Germinal center (tissue), 1 donor: ENCODE results near the gene LAMB4.
"Not testable (repeated sequence)": the region's sequence is repeated elsewhere in the genome, so short reads cannot be mapped to it uniquely, and the experiment has no call there.

Source experiments
- DNase-seq: peaks from one replicate; pipeline ENCODE4 v3.0.0; 2012; ENCODE audit warnings: mixed read lengths, low spot score

Gene LAMB4

DNA sequence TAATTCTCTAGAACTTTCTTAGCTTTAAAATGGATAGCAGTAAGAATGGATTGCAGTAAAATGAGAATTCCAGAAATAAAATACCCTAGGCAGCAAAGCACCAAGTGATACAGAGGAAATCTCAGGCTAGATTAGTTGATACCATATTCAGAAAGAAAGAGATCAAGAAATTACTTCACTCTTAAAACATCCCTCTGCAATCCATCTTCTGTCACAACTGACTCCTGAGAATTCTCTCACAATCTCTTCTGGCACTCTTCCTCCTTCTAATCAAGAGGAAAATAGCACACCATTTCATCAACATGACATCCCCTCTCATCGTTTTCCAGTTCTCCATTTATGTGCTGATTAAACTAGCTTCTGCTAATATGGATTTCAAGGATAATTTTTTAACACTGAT is 85.0 kb downstream of the LAMB4 start:
- DNase-seq, result no peak

DNA sequence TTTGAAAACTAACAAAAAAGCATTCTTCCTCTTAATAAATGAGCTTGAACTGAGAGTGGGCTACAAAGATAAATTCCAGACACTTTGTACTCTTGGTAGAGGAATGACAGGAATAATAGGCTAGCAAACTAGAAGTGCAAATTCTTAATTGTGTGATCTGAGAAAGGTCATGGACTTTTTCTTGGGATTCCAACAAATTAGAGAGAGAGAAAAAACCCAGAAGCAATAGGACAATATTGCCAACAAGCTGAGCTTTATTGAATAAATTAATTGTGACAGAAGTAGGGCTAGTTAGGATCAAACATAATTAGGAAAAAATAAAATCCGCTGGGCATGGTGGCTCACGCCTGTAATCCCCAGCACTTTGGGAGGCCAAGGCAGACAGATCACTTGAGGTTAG is 85.8 kb downstream of the LAMB4 start:
- DNase-seq, result no peak

DNA sequence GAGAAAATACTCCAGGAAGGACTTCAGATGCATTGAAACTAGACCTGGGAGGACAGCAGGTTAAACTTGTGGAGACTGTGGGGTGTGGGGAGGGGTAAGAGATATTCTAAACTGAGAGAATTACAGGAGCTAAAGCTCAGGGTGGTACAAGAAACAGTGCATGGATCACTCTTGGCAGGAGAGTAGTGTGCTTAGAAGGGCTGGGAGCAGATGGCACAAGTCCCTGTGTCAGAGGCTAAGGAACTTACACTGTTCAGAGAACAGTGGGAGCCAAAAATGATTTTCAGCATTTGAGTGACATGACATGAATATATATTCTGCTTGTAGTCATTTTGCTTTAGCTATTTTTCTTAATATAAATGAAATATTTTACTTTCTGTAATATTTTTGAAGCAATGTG is 91.2 kb downstream of the LAMB4 start:
- no peak for DNase-seq

DNA sequence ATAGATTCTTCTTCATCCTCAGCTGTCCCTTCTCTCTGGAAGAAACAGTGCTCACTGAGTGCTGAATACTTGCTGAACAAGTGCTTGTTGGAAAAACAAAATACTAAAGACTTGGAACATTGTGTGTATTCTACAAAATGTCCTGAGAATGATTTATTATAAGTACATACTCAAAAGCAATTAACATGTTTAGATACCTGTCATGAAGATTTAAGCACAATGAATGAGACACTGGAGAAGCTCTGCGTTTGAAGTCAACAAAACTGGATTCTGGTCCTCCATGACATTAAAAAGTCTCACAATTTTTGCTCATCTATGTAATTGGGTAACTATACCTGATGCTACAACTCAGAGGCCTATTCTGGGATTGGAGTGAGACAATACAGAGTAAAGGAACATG is 92.4 kb downstream of the LAMB4 start:
- no peak for DNase-seq

DNA sequence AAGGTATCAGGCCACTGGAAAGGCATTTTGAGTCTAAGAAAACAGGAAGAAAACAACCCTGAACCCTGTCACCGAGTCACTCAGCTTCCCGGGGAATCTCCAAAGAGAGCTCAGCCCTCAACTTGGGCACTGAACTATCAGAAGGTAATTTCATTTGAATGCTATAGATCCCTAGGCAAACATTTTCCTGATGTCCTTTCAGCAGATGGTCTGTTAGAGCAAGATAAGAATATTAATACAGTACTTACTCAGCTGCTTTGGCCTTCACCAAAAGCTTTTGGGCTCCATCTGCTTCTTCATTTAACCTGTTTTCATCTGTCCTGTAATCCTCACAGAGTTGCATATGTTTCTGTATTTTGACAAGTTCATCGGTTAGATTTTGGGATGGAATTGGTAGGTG is 93.0 kb downstream of the LAMB4 start:
- no peak for DNase-seq

DNA sequence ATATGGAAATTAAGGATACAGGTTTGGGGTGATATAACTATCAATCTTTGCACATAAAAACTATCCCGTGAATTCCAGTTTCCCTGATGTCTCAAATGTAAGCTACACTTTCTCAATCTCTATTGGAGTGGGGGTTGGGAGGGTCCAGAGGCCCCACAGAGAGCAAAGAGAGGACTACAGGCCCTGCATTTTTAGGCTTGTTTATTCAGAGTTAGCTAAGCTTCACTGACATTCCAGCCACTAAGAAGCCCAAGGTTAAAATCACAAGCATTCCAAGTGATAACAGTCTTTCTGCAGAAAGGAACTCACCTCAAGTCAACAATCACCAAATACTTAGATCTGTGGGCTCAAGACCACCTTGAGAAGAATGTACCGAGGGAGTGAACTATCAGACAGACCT is 95.6 kb downstream of the LAMB4 start:
- DNase-seq, result no peak

DNA sequence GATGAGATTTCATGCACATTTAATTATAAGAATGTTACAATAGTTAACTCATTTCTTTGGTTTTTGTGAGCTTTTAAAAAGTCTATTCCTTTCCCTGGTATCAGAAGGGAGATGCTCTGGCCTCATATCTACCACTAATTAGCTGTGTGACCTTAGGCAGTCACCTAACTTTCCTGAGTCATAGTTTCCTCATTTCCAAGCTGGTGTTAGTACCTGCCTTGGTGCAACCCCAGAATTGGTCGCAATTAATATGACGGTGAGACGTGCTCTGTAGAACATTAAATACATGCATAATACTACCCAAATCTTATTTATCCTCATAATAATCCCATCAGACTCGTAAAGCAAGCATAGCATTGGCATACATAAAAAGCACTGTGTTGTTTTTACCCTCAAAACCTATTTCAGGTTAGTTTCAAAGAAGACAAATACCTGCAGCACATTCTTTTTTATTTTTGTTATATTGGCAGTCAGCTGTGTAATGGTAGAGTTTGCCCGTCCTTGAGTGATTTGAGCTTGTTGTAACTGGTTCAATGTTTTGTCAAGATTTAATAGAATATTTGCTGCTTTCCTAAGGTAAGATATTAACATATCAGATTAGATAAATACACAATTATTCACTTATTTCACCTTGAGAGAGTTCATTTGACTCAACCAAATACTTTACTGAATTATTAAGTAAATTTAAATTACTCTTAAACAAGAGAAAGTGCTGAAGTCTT is 96.2 kb downstream of the LAMB4 start:
- DNase-seq, result no peak

DNA sequence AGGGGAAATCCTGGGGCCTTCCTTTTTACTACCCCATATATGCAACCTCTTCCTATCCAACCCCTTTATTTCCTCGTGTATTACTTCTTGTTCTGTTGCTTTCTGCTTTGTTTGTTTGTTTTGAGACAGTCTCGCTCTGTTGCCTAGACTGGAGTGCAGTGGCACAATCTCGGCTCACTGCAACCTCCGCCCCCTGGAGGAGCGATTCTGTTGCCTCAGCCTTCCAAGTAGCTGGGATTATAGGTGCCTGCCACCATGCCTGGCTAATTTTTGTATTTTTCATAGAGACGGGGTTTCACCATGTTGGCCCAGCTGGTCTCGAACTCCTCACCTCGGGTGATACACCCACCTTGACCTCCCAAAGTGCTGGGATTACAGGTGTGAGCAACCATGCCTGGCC is 96.9 kb downstream of the LAMB4 start:
- not testable (repeated sequence) for DNase-seq

DNA sequence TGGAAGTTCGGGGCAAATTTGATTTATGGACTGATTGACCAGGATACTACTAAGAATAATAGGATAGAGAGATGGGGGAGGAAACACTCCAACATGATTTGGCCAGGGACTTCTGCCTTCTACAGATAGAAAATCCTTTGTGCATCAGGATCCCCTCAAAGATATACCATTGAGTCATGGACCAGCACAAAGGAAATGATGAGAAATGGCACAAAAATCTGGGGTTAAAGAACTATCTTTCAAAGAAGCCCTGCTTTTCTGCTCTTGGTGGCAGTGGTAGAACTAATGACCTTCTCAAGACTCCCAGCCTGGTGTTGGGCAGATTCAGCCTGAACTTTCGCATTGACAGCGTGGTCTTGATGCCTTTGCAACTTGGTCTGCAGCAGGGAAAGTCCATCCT is 99.6 kb downstream of the LAMB4 start:
- DNase-seq, result no peak

DNA sequence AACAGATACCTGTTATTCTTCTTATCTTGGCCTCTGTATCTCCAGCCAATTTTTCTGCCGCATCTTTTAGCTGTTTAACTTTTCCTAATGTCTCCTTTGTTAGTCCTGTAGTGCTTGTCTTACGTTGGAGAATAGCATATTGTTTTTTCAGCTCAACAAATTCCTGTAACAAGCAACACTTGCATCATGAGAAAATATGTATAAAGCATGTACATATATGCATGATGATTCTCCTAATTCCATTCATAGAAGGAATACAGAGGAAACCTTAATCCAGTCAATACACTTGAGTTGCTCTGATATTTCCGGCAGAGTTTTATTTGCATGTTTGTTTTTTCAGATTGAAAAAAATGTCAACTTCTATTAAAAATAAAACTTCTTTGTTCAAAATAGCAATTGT is 101.1 kb downstream of the LAMB4 start:
- no peak for DNase-seq

DNA sequence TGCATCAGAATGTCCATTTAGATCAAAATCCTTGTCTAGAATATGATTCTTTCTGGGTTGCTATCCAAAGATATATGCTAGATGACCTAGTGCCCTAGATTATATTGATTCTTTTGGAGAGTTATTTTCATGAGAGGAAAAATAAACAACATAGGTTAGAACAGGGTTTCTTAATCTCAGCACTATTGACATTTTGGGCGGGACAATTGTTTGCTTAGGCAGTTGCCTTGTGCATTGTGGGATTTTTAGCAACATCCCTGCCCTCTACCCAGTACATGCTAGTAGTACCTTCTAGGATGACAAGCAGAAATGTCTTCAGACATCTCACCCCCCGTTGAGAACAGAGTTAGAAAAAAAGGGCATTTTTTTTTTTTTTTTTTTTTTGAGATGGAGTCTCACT is 102.0 kb downstream of the LAMB4 start:
- DNase-seq, result no peak

DNA sequence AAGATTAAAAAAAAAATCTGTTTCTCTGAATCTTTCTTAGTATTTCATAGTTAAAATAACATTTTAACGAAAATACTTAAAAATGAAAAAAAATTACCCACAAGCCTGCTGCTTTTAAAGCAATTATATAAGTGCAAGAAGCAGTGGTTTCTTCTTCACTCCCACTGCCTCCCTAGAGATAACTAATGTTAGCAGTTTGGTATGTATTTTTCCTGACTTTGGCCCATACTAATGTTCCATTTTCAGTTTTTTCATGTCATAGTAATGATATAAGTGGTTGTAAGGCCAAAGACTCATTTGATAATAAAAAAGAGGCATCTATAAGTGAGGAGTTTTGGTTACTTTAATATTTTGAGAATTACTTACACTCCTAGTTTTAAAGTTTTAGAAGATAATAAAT is 102.9 kb downstream of the LAMB4 start:
- no peak for DNase-seq

DNA sequence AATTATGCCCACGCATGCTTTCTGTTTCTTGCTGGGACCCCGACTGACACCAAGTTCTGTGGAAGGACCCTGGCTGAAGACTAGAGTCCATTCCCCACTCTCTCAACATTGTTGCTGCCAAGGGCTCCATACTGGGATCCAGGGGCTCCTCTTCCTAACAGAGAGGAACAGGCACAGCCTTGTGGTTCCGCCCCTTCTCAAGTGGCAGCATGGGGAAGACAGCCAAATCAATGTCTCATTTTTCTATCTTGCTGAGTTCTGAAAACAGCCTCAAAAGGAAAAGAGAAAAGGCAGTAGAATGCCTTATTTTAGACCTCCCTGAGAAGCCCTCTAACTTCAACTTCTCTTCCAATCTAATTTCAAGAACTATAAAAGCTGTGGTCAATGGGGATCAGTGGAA is 103.5 kb downstream of the LAMB4 start:
- DNase-seq, result no peak

DNA sequence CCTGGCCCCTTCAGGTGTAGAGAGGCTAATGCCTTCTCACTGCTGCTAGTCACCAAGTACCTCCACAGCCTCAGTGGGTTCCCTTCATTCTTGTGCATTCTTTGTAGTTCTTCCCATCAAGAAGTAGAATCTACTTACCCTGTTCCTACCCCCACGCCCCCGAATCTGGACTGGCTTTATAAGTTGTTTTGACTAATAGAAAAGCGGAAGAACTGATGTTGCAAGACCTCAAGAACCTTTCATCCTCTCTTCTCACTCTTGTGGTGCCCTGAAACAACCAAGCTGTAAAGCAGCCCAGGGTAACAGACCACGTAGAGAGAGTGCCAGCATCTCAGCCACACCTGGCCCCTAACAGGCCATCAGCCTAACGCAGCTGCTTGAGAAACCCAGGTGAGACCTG is 104.0 kb downstream of the LAMB4 start:
- no peak for DNase-seq

DNA sequence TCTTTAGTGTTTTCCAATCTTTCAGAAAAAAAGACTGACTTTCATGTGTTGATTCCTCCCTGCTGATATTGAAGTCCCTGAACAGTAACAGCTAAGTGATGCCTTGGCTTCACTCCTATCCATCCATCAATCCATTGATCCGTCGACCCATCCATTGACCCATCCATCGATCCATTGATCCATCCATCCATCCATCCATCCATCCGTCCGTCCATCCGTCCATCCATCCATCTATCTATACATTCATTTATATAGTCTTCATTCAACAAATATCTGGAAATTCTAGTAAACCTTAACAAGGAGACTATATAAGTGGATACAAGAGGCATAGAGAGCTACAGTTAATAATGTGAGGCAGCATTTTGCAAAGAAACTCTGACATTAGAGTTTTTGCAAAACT is 105.6 kb downstream of the LAMB4 start:
- no peak for DNase-seq

DNA sequence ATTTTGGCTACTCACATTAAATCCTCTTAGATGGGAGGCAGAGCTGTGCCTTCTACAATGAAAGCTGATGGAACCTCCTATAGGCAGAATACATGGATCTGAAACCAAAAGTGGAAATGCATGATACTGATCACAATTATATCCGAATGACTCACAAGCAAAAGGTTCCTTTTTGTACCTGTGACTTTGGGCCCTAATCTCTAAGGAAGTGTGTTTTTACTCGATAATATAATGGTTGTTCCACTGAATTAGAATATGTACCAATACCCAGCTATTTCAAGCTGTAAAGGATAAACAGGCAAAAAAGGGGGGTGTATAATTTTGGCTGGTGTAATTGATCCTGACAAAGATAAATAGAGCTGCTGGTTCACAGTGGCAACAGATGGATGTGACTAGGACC is 109.6 kb downstream of the LAMB4 start:
- no peak for DNase-seq

DNA sequence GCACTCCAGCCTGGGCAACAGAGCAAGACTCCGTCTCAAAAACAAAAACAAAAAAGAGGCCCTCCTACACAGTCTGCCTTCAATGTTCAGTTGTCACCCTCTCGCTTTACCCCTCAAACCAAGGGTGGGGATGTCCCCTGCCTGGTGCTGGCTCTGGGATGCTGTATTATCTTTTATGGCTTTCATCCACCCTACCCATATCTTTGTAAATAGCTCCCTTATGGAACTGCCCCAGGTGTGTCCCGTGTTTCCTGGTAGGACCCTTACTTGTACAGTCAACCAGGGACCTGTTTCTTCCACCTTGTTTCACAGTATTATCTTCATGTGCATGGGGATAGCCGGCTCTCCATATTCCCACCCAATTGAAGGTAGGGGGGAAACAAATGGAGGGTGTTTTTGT is 111.5 kb downstream of the LAMB4 start:
- DNase-seq, result no peak

DNA sequence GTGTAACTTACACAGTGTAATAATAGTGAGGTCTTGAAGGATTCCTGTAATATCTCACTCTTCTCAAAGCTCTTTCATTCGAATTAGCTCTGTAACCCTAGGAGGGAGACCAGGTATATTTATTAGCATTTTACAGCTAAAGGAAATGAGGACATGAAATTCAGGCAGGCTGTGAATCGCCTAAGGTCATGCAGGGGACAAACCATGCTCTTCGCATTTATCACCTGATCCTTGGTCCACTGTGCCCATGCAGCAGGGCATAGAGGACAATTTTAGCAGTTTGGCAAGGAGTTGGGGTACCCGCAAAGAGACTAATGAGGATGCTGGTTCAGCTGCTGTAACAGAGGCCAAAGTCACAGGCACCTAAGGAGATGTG is 112.4 kb downstream of the LAMB4 start:
- DNase-seq, result no peak

DNA sequence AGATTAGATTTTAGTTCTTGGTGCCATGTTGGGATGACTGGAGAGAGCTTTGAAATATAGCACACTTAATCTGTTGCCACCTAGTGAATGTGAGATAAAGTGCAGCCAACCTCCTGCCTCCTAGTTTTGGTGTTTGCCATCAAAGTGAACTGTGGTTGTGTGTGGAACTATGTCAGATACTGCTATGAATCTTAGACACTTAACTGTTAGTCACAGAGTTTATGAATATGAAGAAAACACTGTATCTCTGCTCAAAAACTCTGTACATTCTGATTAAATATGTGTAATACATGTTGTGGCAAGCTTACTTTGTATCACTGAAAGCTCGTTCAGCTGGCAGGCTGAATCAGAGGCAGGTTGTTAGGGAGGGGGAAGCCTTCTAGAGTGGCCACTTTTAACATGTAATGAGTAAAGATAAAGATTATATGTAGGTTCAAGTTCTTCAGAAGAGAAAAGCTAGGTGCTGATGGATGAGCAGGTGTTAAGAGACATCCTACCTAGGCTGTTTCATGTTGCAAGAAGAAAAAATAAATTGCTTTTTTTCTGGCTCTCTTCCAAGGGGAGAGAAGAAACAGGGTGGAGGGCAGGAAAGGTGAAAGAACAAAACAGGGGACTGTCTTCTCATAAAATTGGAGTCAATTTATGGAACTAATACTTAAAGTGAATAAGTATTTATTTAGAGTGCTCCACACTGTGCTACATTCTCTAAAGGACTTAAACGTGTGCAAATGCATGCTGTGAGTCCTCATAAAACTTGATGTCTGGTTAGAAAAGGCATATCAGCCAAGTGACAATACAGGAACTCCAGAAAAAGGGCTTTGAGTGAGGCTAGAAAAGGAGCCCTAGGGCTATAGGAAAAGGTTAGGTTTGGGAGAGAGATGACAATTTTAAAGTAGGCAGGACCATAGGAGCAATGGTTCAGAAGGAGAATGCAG is 113.1 kb downstream of the LAMB4 start:
- DNase-seq, result no peak

DNA sequence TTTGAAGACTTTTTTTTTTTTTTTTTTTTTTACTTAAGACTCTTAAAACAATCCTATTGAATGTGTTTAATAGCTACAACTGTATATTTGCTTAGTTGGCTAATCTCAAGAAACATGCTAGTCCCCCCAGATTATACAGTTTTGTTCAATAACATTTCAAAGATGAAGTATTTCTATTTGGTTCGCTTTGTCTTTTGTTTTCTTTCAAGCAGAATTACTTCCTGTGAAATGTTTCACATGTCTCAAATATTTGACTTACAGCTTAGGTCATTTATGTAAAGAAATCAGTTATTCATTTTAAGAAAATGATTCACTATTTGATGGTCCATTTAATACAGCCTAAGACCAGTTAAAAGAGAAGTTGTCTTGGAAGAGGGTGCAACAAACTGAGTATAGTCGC is 114.4 kb downstream of the LAMB4 start:
- DNase-seq, result no peak

DNA sequence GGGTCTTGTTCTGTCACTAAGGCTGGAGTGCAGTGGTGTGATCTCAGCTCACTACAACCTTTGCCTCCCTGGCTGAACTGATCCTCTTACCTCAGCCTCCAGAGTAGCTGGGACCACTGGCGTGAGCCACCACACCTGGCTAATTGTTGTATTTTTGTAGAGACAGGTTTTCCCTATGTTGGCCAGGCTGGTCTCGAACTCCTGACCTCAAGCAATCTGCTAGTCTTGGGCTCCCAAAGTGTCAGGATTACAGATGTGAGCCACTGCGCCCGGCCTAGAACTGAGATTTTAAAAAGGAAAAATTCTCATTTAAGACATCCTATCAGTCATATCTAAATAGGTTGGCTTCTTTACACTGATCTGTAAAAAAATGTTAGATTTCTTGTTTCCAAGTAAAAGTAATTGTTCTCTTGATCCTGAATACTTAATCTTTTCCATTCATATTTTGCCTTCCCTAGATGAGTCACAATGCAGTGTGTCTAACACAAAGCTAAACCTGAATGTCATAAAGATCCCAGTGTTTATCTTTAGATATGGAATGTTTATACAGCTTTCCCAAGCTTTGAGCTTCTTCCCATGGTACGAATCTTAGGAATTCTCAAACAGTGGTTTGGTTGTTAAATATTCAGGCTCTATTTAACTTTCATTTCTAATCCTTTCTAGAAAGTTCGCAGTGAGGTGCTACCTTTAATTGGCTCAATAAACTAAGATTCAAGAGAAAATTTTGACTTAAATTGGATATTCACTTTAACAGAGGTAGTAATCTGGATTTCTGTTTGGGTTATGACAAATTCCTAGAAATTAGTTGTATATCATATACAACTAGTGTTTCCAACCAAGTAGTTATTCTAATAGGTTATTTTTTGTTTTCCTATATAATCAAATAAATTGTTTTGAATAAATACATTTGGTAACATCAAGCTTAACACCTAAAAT is 115.1 kb downstream of the LAMB4 start:
- no peak for DNase-seq

DNA sequence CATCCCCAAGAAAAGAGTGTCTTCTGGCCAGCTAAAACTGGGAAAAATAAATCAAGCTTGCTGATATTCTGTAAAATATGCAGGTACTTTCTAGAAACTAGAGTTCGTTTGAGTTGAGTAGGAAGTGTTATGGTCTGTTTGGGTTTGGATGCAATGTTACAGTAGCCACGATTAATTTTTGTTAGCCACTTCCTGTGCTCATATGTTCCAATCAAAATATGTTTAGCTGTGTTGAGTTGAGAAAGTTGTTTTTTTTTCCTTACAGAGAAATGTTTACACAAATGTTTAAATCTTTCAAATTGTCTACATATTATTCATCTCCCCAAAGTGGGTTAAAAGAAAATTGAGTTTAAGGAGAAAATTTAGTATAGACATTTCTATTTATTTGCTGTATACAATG is 115.9 kb downstream of the LAMB4 start:
- DNase-seq, result no peak
